Umbilical cord (tissue), 2 donors: ENCODE results near the gene PPP2R3B. TPM values are rescaled to one million over a fixed set of nuclear protein-coding genes. Genes with fewer than 3 reads are reported as not detected.
"Not testable (repeated sequence)": the region's sequence is repeated elsewhere in the genome, so short reads cannot be mapped to it uniquely, and the experiment has no call there.

ENCODE experiments used
- DNase-seq: peaks from one replicate; pipeline ENCODE4 v3.0.0-alpha.2; 2015; ENCODE audit warnings: low spot score
- total RNA-seq: library from RNA; depleted of rRNA; stranded (reverse); fragments of >200 nt; gene quantifications from one replicate; pipeline ENCODE4 v1.2.3, GENCODE V29; 2014; ENCODE audit warnings: low replicate concordance; ENCODE audit not compliant: insufficient read depth

Gene PPP2R3B
- total RNA-seq, 1 donor from 2014 or later, result 42.6 TPM

GRCh38 chrX:353566-354535, 32.9 kb downstream of the PPP2R3B start:
- DNase-seq, result no peak

- DNase-seq, result no peak
Measured at GRCh38 chrX:352582-353314, 34.0 kb downstream of the PPP2R3B start.

DNA sequence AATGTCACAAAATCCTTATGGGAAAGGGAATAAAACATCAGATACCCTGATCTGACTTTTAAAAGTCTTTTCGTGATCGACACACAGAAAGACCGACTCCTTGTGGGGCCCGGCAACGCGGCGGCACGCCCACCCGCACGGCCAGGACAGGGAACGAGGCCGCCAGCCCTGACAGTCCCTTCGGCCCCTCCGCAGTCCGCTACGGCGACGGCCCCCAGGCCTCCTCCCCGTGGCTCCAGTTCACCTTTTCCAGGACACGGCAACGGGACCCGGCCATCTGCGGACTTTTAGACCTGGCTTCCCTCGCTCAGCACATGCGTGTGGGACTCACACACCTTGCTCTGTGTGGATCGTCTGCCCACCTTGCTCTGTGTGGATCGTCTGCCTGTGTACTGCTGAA, 34.5 kb downstream of the PPP2R3B start:
- DNase-seq, result no peak

- DNase-seq, result no peak
Measured at GRCh38 chrX:351736-352135, 35.0 kb downstream of the PPP2R3B start.

- DNase-seq, result not testable (repeated sequence)
Measured at GRCh38 chrX:351324-351641, 35.4 kb downstream of the PPP2R3B start.

- DNase-seq, result no peak
Measured at GRCh38 chrX:350534-351323, 36.0 kb downstream of the PPP2R3B start.

DNA sequence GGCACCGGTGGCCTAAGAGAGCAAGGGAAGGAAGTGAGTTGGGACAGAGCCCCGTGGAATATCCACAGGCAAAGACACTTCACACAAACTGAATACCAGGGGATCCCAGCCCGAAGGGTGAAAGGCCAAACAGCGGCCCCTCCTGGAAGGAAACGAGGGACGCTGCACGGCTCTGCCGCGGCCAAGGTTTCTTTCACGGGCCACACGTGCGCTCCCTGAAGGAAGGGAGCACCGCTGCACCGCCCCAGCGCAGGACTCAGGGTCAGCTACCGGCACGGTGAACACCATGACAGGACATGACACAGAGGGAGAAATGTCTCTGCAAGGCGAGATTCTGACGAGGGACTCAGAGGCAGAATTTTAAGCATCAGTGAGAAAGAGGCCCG, 36.6 kb downstream of the PPP2R3B start:
- DNase-seq, result no peak

GRCh38 chrX:349702-350101, 37.0 kb downstream of the PPP2R3B start:
- DNase-seq, result no peak

- no peak for DNase-seq
Measured at GRCh38 chrX:349196-349595, 37.5 kb downstream of the PPP2R3B start.

GRCh38 chrX:348461-349117, 38.1 kb downstream of the PPP2R3B start:
- DNase-seq, result no peak

DNA sequence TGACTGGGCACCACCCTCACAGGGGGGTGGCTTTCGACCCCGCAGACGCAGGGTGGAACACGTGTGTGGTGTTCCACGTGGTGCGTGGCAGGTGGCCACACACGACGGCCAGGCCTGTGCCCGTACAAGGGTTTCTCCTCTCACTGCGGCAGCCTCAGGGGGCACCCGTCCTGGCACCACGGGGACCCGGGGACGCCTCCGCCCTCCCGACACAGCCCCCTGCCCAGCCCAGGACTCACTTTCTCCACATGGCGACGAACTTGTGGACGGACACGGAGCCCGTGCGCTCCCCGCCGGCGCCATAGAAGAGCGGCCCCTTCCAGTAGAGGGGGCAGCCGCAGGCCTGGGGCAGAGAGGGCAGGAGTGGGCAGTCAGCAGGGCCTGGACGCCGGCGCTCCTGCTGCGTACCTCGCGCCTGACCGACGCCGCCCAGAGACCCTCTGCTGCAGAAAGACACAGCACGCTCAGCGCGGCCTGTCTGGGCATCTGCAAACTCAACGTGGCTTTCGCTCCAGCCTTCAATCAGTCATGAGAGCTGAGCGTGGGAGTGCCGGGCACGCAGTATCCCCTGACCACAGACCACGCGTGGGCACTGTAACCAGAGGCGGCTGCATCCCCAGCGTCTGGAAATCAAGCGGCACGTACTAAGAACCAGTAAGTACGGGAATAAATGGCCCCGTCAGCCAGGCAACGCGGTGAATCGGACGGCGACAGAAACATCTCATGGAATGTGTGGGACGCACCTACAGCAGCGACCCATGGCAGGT, 39.2 kb downstream of the PPP2R3B start:
- no peak for DNase-seq

DNA sequence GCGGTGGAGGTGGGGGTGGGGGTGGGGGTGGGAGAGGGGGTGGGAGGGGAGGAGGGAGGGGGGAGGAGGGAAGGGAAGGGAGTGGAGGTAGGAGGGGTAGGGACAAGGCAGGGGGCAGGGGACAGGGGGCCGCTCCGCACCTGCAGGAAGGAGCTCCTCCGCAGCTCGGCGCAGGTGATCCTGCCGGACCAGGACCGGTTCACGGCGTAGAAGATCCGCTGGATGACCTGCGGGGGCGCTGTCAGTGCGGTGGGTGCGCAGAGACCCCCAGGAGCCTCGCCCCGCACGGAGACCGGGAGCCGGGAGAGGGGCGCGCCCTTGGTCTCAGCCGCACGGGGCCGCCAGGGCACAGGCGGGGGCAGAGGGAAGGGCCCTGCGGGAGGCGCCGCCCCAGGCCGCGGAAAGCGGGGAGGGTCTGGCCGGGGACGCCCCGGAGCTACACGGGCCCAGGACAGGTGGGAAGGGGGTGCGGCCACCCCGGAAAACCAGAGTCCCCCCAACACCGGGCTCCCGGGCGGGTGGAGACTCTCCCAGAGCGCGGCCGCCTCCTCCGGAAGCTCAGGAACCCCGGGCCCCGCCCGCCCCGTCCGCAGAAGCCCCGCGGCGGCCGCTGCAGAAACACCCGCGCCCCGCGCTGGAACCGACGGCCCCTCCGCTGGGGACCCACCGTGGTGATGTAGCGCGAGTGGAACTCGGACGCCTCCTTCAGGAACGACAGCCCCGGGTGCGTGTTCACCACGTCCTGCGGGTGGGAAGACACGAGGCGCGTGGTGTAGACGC, 40.5 kb downstream of the PPP2R3B start:
- DNase-seq, result no peak

GRCh38 chrX:345020-345925, 41.4 kb downstream of the PPP2R3B start:
- no peak for DNase-seq

DNA sequence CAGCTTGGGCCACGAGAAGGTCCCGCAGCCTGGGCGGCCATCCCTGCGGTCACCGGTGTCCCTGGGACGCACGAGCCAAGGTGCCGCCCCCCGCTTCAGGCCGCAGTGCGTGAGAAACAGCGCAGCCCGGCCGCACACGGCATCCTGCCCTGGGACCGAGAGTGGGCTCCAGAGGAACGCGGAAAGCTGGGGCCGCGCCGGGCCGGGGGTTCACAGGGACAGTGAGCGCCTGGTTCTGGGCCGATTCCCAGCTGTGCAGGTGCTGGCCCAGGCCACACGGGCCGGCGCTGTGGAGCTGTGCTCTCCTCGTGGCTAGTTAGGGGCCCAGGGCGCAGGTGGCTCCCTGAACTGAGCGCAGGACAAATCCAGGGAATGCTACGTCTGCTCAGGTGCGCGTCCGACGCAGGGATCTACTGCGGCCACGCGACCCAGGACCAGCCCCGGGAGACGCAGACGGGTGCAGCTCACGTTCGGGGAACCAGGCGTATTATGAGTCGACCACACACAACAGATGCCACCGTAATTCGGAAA, 42.3 kb downstream of the PPP2R3B start:
- DNase-seq, result no peak

GRCh38 chrX:341541-342101, 45.1 kb downstream of the PPP2R3B start:
- DNase-seq, result no peak

DNA sequence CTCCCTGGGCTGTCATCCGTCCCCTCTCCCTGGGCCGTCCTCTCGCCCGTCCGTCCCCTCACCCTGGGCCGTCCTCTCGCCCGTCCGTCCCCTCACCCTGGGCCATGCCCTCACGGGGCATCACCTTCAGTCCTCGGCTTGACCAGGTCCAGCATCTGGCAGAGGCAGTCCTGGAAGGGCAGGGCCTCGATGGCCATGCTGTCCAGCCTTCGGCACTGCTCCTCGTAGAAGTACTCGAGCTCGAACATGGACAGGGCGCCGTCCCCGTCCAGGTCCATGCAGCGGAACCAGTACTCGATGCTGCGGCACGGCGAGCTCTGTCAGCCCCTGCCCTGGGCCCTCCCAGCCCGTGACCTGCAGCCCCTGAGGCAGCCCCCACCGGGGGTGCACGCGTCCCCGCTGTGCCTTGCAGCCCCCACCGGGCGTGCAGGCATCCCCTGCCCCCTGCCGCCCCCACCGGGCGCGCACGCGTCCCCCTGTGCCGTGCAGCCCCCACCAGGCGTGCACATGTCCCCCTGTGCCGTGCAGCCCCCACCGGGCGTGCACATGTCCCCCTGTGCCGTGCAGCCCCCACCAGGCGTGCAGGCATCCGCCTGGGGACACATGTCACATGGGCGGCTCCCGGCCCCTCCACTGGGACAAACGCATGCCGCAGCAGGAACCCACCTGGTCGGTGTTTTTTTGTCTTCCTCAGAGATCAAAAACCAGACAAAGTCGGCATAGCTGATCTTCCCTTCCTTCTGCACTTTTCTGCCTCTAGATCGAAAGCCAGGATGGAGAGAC, 45.9 kb downstream of the PPP2R3B start:
- DNase-seq, result no peak

DNA sequence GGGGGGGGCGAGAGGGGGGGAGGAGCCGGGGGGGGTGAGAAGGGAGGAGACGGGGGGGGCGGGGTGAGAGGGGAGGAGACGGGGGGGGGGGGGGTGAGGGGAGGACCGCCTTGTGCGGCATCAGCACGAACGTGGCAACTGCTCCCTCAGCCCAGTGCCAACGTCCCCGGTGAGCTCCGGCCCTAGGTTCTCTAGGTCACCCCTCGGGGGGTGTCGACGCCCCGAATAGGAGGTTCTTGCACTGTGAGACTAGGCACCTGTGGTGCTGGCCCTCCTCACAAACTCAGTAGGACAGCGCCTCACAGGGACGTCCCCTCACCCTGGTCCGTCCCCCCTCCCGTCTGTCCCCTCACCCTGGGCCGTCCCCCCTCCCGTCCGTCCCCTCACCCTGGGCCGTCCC, 46.6 kb downstream of the PPP2R3B start:
- no peak for DNase-seq
